ENCODE data around the gene TTC38. TPM values are rescaled to one million over a fixed set of nuclear protein-coding genes. Genes with fewer than 3 reads are reported as not detected.
"Not testable (repeated sequence)": the region's sequence is repeated elsewhere in the genome, so short reads cannot be mapped to it uniquely, and the experiment has no call there.

Gene TTC38
- polyA plus RNA-seq, 3 donors from 2014 or later = 190 to 290 (median 205) TPM

- H3K27me3 Mint-ChIP-seq (ENCODE audit: low read depth in 3 of 3) = peaks cover 14 to 20% (median 15%) of the 10 kb centered on the region in 3 donors
- peaks cover 48 to 49% of the 10 kb centered on the region in 2 donors for H3K4me1 Mint-ChIP-seq
- H3K9me3 Mint-ChIP-seq = peaks cover 0 to 1% (median 0%) of the 10 kb centered on the region in 6 donors
- H3K4me3 Mint-ChIP-seq = peak overlapping the region; percentile 71 to 88 (median 82)
- H3K27ac Mint-ChIP-seq = peak overlapping the region in 5 of 6 donors; percentile 13 to 78 (median 28)
- DNase-seq = no peak
- H3K36me3 Mint-ChIP-seq = peaks cover 15 to 20% (median 15%) of the 10 kb centered on the region in 3 donors
Observed at GRCh38 chr22:46297151-46297812, 29.5 kb downstream of the TTC38 start.

- peak overlapping the region in 4 of 5 donors; percentile 50 to 66 (median 58) for H3K4me3 Mint-ChIP-seq
- H3K36me3 Mint-ChIP-seq = peaks cover 0 to 4% (median 3%) of the 10 kb centered on the region in 3 donors
- peaks cover 0 to 1% (median 0%) of the 10 kb centered on the region in 6 donors for H3K9me3 Mint-ChIP-seq
- no peak overlapping the region for H3K27ac Mint-ChIP-seq
- peaks cover 31% of the 10 kb centered on the region in 2 donors for H3K4me1 Mint-ChIP-seq
- peaks cover 8 to 13% (median 10%) of the 10 kb centered on the region in 3 donors for H3K27me3 Mint-ChIP-seq (ENCODE audit: low read depth in 3 of 3)
- no peak for DNase-seq
Observed at GRCh38 chr22:46299101-46299500, 31.3 kb downstream of the TTC38 start.

- H3K27ac Mint-ChIP-seq = no peak overlapping the region
- H3K4me1 Mint-ChIP-seq = peaks cover 20 to 22% of the 10 kb centered on the region in 2 donors
- H3K36me3 Mint-ChIP-seq = peaks cover 0 to 4% (median 3%) of the 10 kb centered on the region in 3 donors
- peaks cover 6 to 12% (median 7%) of the 10 kb centered on the region in 3 donors for H3K27me3 Mint-ChIP-seq (ENCODE audit: low read depth in 3 of 3)
- no peaks in the 10 kb centered on the region for H3K9me3 Mint-ChIP-seq
- H3K4me3 Mint-ChIP-seq = no peak overlapping the region
- DNase-seq = no peak
Observed at GRCh38 chr22:46300491-46300890, 32.7 kb downstream of the TTC38 start.

GRCh38 chr22:46303347-46303965 lies 35.6 kb downstream of the TTC38 start:
- Mint-ChIP-seq H3K27ac (no peak overlapping the region), H3K27me3 (ENCODE audit: low read depth in 3 of 3) (peaks cover 0 to 3% (median 2%) of the 10 kb centered on the region in 3 donors), H3K9me3 (no peaks in the 10 kb centered on the region), H3K36me3 (peaks cover 0 to 4% (median 3%) of the 10 kb centered on the region in 3 donors), H3K4me3 (no peak overlapping the region), H3K4me1 (peaks cover 0 to 1% of the 10 kb centered on the region in 2 donors)
- no peak for DNase-seq

- no peaks in the 10 kb centered on the region for H3K27me3 Mint-ChIP-seq (ENCODE audit: low read depth in 3 of 3)
- no peaks in the 10 kb centered on the region for H3K4me1 Mint-ChIP-seq
- no peaks in the 10 kb centered on the region for H3K9me3 Mint-ChIP-seq
- peaks cover 0 to 3% (median 0%) of the 10 kb centered on the region in 3 donors for H3K36me3 Mint-ChIP-seq
- no peak overlapping the region for H3K4me3 Mint-ChIP-seq
- no peak for DNase-seq
- H3K27ac Mint-ChIP-seq = no peak overlapping the region
Observed at GRCh38 chr22:46308283-46308988, 40.6 kb downstream of the TTC38 start.

GRCh38 chr22:46309526-46310085 lies 41.8 kb downstream of the TTC38 start:
- Mint-ChIP-seq H3K27ac (no peak overlapping the region), H3K4me3 (no peak overlapping the region)
- no peak for DNase-seq

DNA sequence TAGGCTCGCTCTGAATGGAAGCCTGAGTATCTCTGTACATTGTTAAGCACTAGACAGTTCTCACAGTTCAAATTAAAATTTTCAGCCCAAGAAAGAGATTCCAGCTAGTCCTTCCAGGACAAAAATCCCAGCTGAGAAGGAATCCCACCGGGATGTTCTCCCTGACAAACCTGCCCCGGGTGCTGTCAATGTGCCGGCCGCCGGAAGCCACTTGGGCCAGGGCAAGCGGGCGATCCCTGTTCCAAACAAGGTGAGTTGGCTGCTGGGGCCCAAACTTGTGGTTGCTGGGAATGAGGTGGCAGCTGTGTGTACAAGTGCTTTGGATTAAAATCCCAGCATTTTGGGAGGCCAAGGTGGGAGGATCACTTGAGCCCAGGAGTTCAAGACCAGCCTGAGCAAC lies 44.2 kb downstream of the TTC38 start:
- no peaks in the 10 kb centered on the region for H3K4me1 Mint-ChIP-seq
- H3K36me3 Mint-ChIP-seq = peaks cover 0 to 3% (median 0%) of the 10 kb centered on the region in 3 donors
- no peak for DNase-seq
- no peaks in the 10 kb centered on the region for H3K27me3 Mint-ChIP-seq (ENCODE audit: low read depth in 3 of 3)
- H3K27ac Mint-ChIP-seq = peak overlapping the region in 1 of 6 donors; percentile 72
- no peak overlapping the region for H3K4me3 Mint-ChIP-seq
- H3K9me3 Mint-ChIP-seq = no peaks in the 10 kb centered on the region

More at GRCh38 chr22:46309526-46310085, 41.8 kb downstream of the TTC38 start:
- Mint-ChIP-seq H3K4me1 (no peaks in the 10 kb centered on the region), H3K27me3 (ENCODE audit: low read depth in 3 of 3) (no peaks in the 10 kb centered on the region), H3K9me3 (no peaks in the 10 kb centered on the region), H3K36me3 (peaks cover 0 to 3% (median 0%) of the 10 kb centered on the region in 3 donors)

- not testable (repeated sequence) for H3K4me1 Mint-ChIP-seq; H3K9me3 Mint-ChIP-seq; DNase-seq; H3K4me3 Mint-ChIP-seq; H3K27ac Mint-ChIP-seq; H3K27me3 Mint-ChIP-seq (ENCODE audit: low read depth in 3 of 3); H3K36me3 Mint-ChIP-seq
Observed at GRCh38 chr22:46312848-46313247, 45.0 kb downstream of the TTC38 start.

DNA sequence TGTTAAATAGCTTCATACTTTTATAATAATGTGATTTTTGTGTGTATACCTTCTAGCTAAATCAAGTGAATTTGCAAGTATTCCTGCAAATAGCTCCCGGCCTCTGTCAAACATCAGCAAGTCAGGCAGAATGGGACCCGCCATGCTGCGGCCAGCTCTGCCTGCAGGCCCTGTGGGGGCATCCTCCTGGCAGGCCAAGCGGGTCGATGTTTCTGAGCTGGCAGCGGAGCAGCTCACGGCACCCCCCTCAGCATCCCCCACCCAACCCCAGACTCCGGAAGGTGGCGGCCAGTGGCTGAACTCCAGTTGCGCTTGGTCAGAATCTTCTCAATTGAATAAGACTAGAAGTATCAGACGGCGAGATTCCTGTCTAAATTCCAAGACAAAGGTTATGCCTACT lies 48.2 kb downstream of the TTC38 start:
- Mint-ChIP-seq H3K27ac (no peak overlapping the region), H3K4me3 (no peak overlapping the region), H3K4me1 (no peaks in the 10 kb centered on the region), H3K27me3 (ENCODE audit: low read depth in 3 of 3) (peaks cover 0 to 4% (median 0%) of the 10 kb centered on the region in 3 donors), H3K36me3 (peaks cover 0 to 4% (median 0%) of the 10 kb centered on the region in 3 donors), H3K9me3 (no peaks in the 10 kb centered on the region)
- DNase-seq = no peak

- Mint-ChIP-seq H3K27me3 (ENCODE audit: low read depth in 3 of 3) (peaks cover 0 to 4% (median 0%) of the 10 kb centered on the region in 3 donors), H3K9me3 (no peaks in the 10 kb centered on the region), H3K36me3 (peaks cover 0 to 4% (median 0%) of the 10 kb centered on the region in 3 donors), H3K4me3 (no peak overlapping the region), H3K27ac (no peak overlapping the region), H3K4me1 (no peaks in the 10 kb centered on the region)
- no peak for DNase-seq
Observed at GRCh38 chr22:46317646-46318045, 49.8 kb downstream of the TTC38 start.

GRCh38 chr22:46318576-46318975 lies 50.8 kb downstream of the TTC38 start:
- Mint-ChIP-seq H3K27ac (peak overlapping the region in 2 of 6 donors; percentile 16 to 46), H3K4me1 (no peaks in the 10 kb centered on the region), H3K9me3 (no peaks in the 10 kb centered on the region), H3K27me3 (ENCODE audit: low read depth in 3 of 3) (peaks cover 0 to 4% (median 0%) of the 10 kb centered on the region in 3 donors), H3K4me3 (no peak overlapping the region), H3K36me3 (peaks cover 0 to 4% (median 0%) of the 10 kb centered on the region in 3 donors)
- no peak for DNase-seq

GRCh38 chr22:46319319-46319718 lies 51.5 kb downstream of the TTC38 start:
- Mint-ChIP-seq H3K4me3 (no peak overlapping the region), H3K36me3 (peaks cover 0 to 4% (median 0%) of the 10 kb centered on the region in 3 donors), H3K27me3 (ENCODE audit: low read depth in 3 of 3) (peaks cover 0 to 4% (median 0%) of the 10 kb centered on the region in 3 donors), H3K9me3 (no peaks in the 10 kb centered on the region), H3K27ac (peak overlapping the region in 1 of 6 donors; percentile 51), H3K4me1 (no peaks in the 10 kb centered on the region)
- no peak for DNase-seq

DNA sequence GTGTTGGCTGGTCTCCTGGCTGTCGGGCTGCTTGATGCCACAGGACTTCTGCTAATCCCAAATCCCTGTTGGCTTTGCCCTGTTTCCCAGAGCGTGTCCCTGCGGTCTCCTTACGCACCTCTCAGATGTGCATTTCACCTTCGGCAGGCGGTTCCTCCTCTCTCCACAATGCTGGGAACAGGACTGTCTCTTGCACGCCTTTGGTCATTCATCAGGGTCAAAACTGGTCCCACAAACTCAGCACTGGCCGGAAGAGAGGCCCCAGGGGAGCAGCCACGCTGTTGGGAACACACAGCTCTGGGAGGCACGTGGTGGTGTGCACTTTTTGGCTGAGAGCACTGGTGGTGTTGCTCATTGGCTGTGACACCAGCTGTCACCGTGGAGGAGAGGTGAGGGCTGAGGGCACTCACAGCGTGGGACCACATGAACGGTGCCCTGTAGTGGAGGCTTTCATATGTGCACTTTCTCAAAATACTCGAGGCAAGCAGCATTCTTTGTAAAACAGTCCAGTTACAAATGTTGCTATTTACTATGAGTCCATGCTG lies 52.4 kb downstream of the TTC38 start:
- no peaks in the 10 kb centered on the region for H3K9me3 Mint-ChIP-seq
- peaks cover 0 to 4% (median 0%) of the 10 kb centered on the region in 3 donors for H3K27me3 Mint-ChIP-seq (ENCODE audit: low read depth in 3 of 3)
- H3K36me3 Mint-ChIP-seq = peaks cover 0 to 4% (median 0%) of the 10 kb centered on the region in 3 donors
- H3K4me1 Mint-ChIP-seq = no peaks in the 10 kb centered on the region
- no peak overlapping the region for H3K4me3 Mint-ChIP-seq
- no peak for DNase-seq
- H3K27ac Mint-ChIP-seq = no peak overlapping the region

Measured in immature natural killer cell (primary cell).